Uterus (tissue), 2 donors: ENCODE measurements around the gene CHST5.

ENCODE experiments used
- CTCF ChIP-seq, 4 experiments: fragments of 200-600 bp in 2 of 4; fragments of 450-650 bp in 2 of 4; sonication (generic) in 2 of 4; IDR thresholded peaks; one replicate each; pipeline ENCODE4 v1.5.1; 2016 to 2019; ENCODE audit warnings: antibody characterized with exemption in 4 of 4, mild to moderate bottlenecking in 2 of 4, moderate library complexity in 1 of 4
- POLR2A ChIP-seq, 2 donors: fragments of 450-650 bp; IDR thresholded peaks; one replicate each; pipeline ENCODE4 v1.6.1; 2016; ENCODE audit warnings: antibody characterized with exemption in 2 of 2, mild to moderate bottlenecking in 1 of 2, moderate library complexity in 1 of 2

GRCh38 chr16:75559564-75560372 is 23.9 kb upstream of the CHST5 start:
- TF ChIP-seq CTCF (IDR thresholded peaks at IDR 0.05), result no peak
- TF ChIP-seq POLR2A (IDR thresholded peaks at IDR 0.05), result no peak
